Frontal cortex (tissue), 4 donors: ENCODE data around the gene KIAA0753. TPM values are rescaled to one million over a fixed set of nuclear protein-coding genes. Genes with fewer than 3 reads are reported as not detected.

ENCODE experiments used
- DNase-seq, 2 donors: peaks; one replicate each; pipeline ENCODE4 v3.0.0; 2012; ENCODE audit warnings: low spot score in 2 of 2
- FAIRE-seq: peaks from 2 replicates; lab custom pipeline; 2012; peaks lifted over from hg19 to GRCh38; lab: Jason Lieb, UNC
- total RNA-seq: library from RNA; depleted of rRNA; stranded (reverse); fragments of >200 nt; gene quantifications from one replicate; pipeline ENCODE4 v1.2.3, GENCODE V29; 2014
- donor health status: control.
- donor health status: control.
- donor health status: control.

The KIAA0753 gene
- total RNA-seq, 1 donor from 2014 or later = 26.5 TPM

- no peak for FAIRE-seq
- no peak for DNase-seq
Observed at GRCh38 chr17:6555331-6556120, 85.0 kb downstream of the KIAA0753 start.

- DNase-seq = no peak
- no peak for FAIRE-seq
Observed at GRCh38 chr17:6554871-6555330, 85.6 kb downstream of the KIAA0753 start.

GRCh38 chr17:6554342-6554741, 86.2 kb downstream of the KIAA0753 start:
- FAIRE-seq = no peak
- no peak for DNase-seq

GRCh38 chr17:6551869-6552531, 88.5 kb downstream of the KIAA0753 start:
- DNase-seq (no peak), FAIRE-seq (no peak)

GRCh38 chr17:6551356-6551755, 89.2 kb downstream of the KIAA0753 start:
- DNase-seq (no peak), FAIRE-seq (no peak)

- DNase-seq (no peak), FAIRE-seq (no peak)
Observed at GRCh38 chr17:6549384-6550036, 91.0 kb downstream of the KIAA0753 start.

GRCh38 chr17:6548578-6549330, 91.8 kb downstream of the KIAA0753 start:
- no peak for FAIRE-seq
- no peak for DNase-seq

GRCh38 chr17:6548034-6548433, 92.5 kb downstream of the KIAA0753 start:
- DNase-seq (no peak), FAIRE-seq (no peak)

GRCh38 chr17:6547336-6547735, 93.2 kb downstream of the KIAA0753 start:
- DNase-seq = no peak
- FAIRE-seq = no peak

- no peak for FAIRE-seq
- DNase-seq = no peak
Observed at GRCh38 chr17:6546069-6546718, 94.3 kb downstream of the KIAA0753 start.

GRCh38 chr17:6545291-6545690, 95.2 kb downstream of the KIAA0753 start:
- FAIRE-seq = no peak

GRCh38 chr17:6544011-6544370, 96.5 kb downstream of the KIAA0753 start:
- no peak for DNase-seq
- FAIRE-seq = no peak

More at GRCh38 chr17:6545291-6545690, 95.2 kb downstream of the KIAA0753 start:
- DNase-seq = no peak

- FAIRE-seq (no peak), DNase-seq (no peak)
Observed at GRCh38 chr17:6543079-6544010, 97.2 kb downstream of the KIAA0753 start.

- DNase-seq (no peak), FAIRE-seq (no peak)
Observed at GRCh38 chr17:6542577-6542976, 97.9 kb downstream of the KIAA0753 start.

GRCh38 chr17:6541886-6542285, 98.6 kb downstream of the KIAA0753 start:
- FAIRE-seq (no peak), DNase-seq (no peak)

- DNase-seq (no peak), FAIRE-seq (no peak)
Observed at GRCh38 chr17:6539871-6540270, 100.6 kb downstream of the KIAA0753 start.

GRCh38 chr17:6536566-6537065, 103.9 kb downstream of the KIAA0753 start:
- DNase-seq (no peak), FAIRE-seq (no peak)

GRCh38 chr17:6536053-6536452, 104.5 kb downstream of the KIAA0753 start:
- FAIRE-seq = no peak
- DNase-seq = no peak
